HG03066 (cell line): ENCODE results near the gene VPS13D.

ENCODE experiments used
- ATAC-seq: cut with Tn5 transposase; IDR thresholded peaks from one replicate; pipeline ENCODE4 v1.9.1; 2021; ENCODE audit warnings: low read depth; ENCODE audit not compliant: unreplicated experiment

The VPS13D gene

GRCh38 chr1:12478612-12478985 lies 248.8 kb downstream of the VPS13D start:
- ATAC-seq, result no peak

GRCh38 chr1:12479311-12479710 lies 249.5 kb downstream of the VPS13D start:
- no peak for ATAC-seq

GRCh38 chr1:12480041-12480440 lies 250.2 kb downstream of the VPS13D start:
- ATAC-seq, result no peak

GRCh38 chr1:12480748-12481362 lies 251.0 kb downstream of the VPS13D start:
- no peak for ATAC-seq

- ATAC-seq, result no peak
Measured at GRCh38 chr1:12481928-12482327, 252.1 kb downstream of the VPS13D start.

GRCh38 chr1:12482988-12483387 lies 253.2 kb downstream of the VPS13D start:
- no peak for ATAC-seq

- ATAC-seq, result no peak
Measured at GRCh38 chr1:12485231-12486058, 255.6 kb downstream of the VPS13D start.

GRCh38 chr1:12486059-12486341 lies 256.2 kb downstream of the VPS13D start:
- no peak for ATAC-seq

GRCh38 chr1:12486401-12487005 lies 256.7 kb downstream of the VPS13D start:
- ATAC-seq, result no peak

- ATAC-seq, result no peak
Measured at GRCh38 chr1:12487520-12487919, 257.7 kb downstream of the VPS13D start.

GRCh38 chr1:12488666-12489354 lies 259.0 kb downstream of the VPS13D start:
- ATAC-seq, result no peak

GRCh38 chr1:12490532-12491142 lies 260.8 kb downstream of the VPS13D start:
- no peak for ATAC-seq

GRCh38 chr1:12491656-12492055 lies 261.8 kb downstream of the VPS13D start:
- no peak for ATAC-seq

- no peak for ATAC-seq
Measured at GRCh38 chr1:12495725-12496124, 265.9 kb downstream of the VPS13D start.

- no peak for ATAC-seq
Measured at GRCh38 chr1:12496154-12496961, 266.5 kb downstream of the VPS13D start.

- no peak for ATAC-seq
Measured at GRCh38 chr1:12499539-12500240, 269.9 kb downstream of the VPS13D start.

GRCh38 chr1:12501661-12502060 lies 271.8 kb downstream of the VPS13D start:
- no peak for ATAC-seq

GRCh38 chr1:12502336-12503109 lies 272.7 kb downstream of the VPS13D start:
- no peak for ATAC-seq

- no peak for ATAC-seq
Measured at GRCh38 chr1:12503709-12504108, 273.9 kb downstream of the VPS13D start.
